OCI-LY3 (cell line): Measurements from ENCODE around the gene VPS25.

Experiments used
- H2AFZ ChIP-seq: fragments of 200-600, 300-600 bp; shearing (Covaris generic); 2 replicates; pipeline ENCODE4 v1.6.0; 2014; ENCODE audit warnings: antibody characterized with exemption, low read depth, low read length
- H3K27ac ChIP-seq: fragments of 200-600, 300-600 bp; sonication (generic); 2 replicates; pipeline ENCODE4 v1.5.1; 2014; ENCODE audit warnings: mild to moderate bottlenecking, low read length, moderate library complexity, mixed read lengths
- H3K27me3 ChIP-seq: fragments of 200-600, 300-600 bp; sonication (generic); 2 replicates; pipeline ENCODE4 v1.6.1; 2014; ENCODE audit warnings: low read depth, low read length, mixed read lengths
- H3K36me3 ChIP-seq: fragments of 200-600, 300-600 bp; sonication (generic); replicated peaks from 2 replicates; pipeline ENCODE3; 2014; ENCODE audit warnings: low read depth, low read length, mixed read lengths
- H3K4me1 ChIP-seq: fragments of 300-600, 200-600 bp; sonication (generic); 2 replicates; pipeline ENCODE4 v1.6.1; 2014; ENCODE audit warnings: low read length, mixed read lengths
- H3K4me2 ChIP-seq: fragments of 200-600, 300-600 bp; sonication (generic); 2 replicates; pipeline ENCODE4 v1.6.1; 2014; ENCODE audit warnings: low read length, mixed read lengths
- H3K4me3 ChIP-seq: fragments of 300-600, 200-600 bp; sonication (generic); 2 replicates; pipeline ENCODE4 v1.5.1; 2014; ENCODE audit warnings: antibody characterized with exemption, mild to moderate bottlenecking, low read length, moderate library complexity
- H3K79me2 ChIP-seq: fragments of 300-600, 200-600 bp; shearing (Covaris generic); 2 replicates; pipeline ENCODE4 v1.6.1; 2014; ENCODE audit warnings: mild to moderate bottlenecking, low read length, mixed read lengths
- H3K9ac ChIP-seq: fragments of 300-600, 200-600 bp; shearing (Covaris generic); 2 replicates; pipeline ENCODE4 v1.6.0; 2014; ENCODE audit warnings: mild to moderate bottlenecking, low read length, moderate library complexity
- H3K9me3 ChIP-seq: fragments of 200-600, 300-600 bp; shearing (Covaris generic); 2 replicates; pipeline ENCODE4 v1.6.1; 2014; ENCODE audit warnings: low read length, mixed read lengths; ENCODE audit not compliant: insufficient read depth
- H4K20me1 ChIP-seq: fragments of 200-600, 300-600 bp; sonication (generic); 2 replicates; pipeline ENCODE4 v1.6.1; 2016; ENCODE audit warnings: low read length, mixed read lengths; ENCODE audit not compliant: insufficient read depth
- EZH2phosphoT487 ChIP-seq: fragments of 200-600 bp; shearing (Covaris generic); IDR thresholded peaks from 2 replicates; pipeline ENCODE4 v1.6.1; 2018; ENCODE audit warnings: antibody characterized with exemption, mixed run types, low read depth
- TF ChIP-seq, protein P1 (sequence below): fragments of 200-600, 300-600 bp; sonication (generic); IDR thresholded peaks from 2 replicates; pipeline ENCODE4 v1.5.1; 2014; ENCODE audit warnings: antibody characterized with exemption, low read length, low read depth

VPS25 gene

GRCh38 chr17:42797067-42798007 is 24.1 kb downstream of the VPS25 start:
- Histone ChIP-seq H3K4me2 (peak overlapping the region; percentile 68), H3K27ac (no peak overlapping the region), H2AFZ (no peak overlapping the region), H3K27me3 (no peaks in the 10 kb centered on the region), H3K79me2 (no peaks in the 10 kb centered on the region), H3K4me1 (peaks cover 6% of the 10 kb centered on the region), H3K9me3 (no peaks in the 10 kb centered on the region), H3K36me3 (no peaks in the 10 kb centered on the region), H3K4me3 (peak overlapping the region; percentile 94), H4K20me1 (no peaks in the 10 kb centered on the region), H3K9ac (no peak overlapping the region)
- TF ChIP-seq, protein P1, sequence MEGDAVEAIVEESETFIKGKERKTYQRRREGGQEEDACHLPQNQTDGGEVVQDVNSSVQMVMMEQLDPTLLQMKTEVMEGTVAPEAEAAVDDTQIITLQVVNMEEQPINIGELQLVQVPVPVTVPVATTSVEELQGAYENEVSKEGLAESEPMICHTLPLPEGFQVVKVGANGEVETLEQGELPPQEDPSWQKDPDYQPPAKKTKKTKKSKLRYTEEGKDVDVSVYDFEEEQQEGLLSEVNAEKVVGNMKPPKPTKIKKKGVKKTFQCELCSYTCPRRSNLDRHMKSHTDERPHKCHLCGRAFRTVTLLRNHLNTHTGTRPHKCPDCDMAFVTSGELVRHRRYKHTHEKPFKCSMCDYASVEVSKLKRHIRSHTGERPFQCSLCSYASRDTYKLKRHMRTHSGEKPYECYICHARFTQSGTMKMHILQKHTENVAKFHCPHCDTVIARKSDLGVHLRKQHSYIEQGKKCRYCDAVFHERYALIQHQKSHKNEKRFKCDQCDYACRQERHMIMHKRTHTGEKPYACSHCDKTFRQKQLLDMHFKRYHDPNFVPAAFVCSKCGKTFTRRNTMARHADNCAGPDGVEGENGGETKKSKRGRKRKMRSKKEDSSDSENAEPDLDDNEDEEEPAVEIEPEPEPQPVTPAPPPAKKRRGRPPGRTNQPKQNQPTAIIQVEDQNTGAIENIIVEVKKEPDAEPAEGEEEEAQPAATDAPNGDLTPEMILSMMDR: no peak
- TF ChIP-seq EZH2phosphoT487: no peak

GRCh38 chr17:42798011-42798382 is 24.7 kb downstream of the VPS25 start:
- peak overlapping the region; percentile 68 for H3K4me2 ChIP-seq
- H3K27ac ChIP-seq: no peak overlapping the region
- H3K9ac ChIP-seq: peak overlapping the region; percentile 70
- H3K27me3 ChIP-seq: no peaks in the 10 kb centered on the region
- TF ChIP-seq, protein P1: no peak
- TF ChIP-seq EZH2phosphoT487: no peak
- no peaks in the 10 kb centered on the region for H4K20me1 ChIP-seq
- peak overlapping the region; percentile 94 for H3K4me3 ChIP-seq
- peak overlapping the region; percentile 91 for H2AFZ ChIP-seq
- H3K36me3 ChIP-seq: no peaks in the 10 kb centered on the region
- H3K79me2 ChIP-seq: no peaks in the 10 kb centered on the region
- H3K9me3 ChIP-seq: no peaks in the 10 kb centered on the region
- H3K4me1 ChIP-seq: peaks cover 6% of the 10 kb centered on the region

DNA sequence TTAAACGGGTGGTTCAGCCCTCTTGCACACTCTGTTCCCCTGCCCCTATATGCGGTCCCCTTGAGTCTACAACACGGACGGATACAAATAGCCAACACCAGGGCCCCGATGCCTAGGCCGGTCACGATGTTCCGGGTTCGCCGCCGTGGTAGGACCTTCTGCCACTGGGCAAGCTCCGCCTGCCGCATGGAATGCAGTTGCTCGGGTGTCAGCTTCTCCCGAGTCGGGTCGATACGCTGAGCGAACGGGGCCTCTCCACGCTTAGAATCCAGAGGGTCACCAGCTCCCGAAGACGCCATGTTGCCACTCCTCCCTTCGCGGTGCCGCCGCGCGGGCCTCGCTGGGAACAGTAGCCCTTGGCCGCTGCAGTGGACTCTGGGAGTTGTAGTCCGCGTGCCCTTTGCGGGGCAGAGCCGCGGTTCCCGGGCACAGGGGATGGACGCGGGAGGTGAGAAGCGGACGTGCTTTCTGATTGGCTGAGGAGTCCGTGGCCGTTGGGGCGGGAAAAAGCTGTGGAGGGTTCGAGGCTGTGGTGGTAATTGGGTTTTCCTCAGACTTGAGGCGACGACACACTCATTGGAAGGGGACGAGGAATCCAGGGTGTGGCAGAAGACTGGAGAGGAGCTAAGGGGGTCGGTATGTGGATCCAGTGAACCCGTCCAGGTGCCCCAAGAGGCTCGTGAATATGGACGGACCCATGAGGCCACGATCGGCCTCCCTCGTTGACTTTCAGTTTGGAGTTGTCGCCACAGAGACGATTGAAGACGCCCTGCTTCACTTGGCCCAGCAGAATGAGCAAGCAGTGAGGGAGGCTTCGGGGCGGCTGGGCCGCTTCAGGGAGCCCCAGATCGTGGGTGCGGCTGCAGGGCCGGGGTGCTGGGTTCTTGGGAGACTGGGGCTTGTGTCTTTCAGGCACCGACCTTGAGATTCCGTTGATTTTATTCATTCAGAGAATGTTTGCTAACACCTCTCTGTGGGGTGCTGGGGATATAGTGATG is 25.4 kb downstream of the VPS25 start, which contains the start of the genes CNTD1 and COA3:
TSS of gene CNTD1 (plus strand) at position 479 of the 998 bp plus-strand sequence. CDS start at position 686, 207 bp downstream.
TSS of gene COA3 (minus strand) at position 322 of the 998 bp plus-strand sequence. CDS start at position 299, 23 bp downstream.
- H3K4me2 ChIP-seq: peak within 1 kb of the TSS; percentile 68
- no peaks in the 10 kb centered on the region for H3K79me2 ChIP-seq
- H4K20me1 ChIP-seq: no peaks in the 10 kb centered on the region
- H3K4me1 ChIP-seq: peaks cover 6% of the 10 kb centered on the region
- peak within 1 kb of the TSS; percentile 70 for H3K9ac ChIP-seq
- H2AFZ ChIP-seq: peak within 1 kb of the TSS; percentile 91
- no peak within 1 kb of the TSS for H3K27ac ChIP-seq
- no peak for TF ChIP-seq EZH2phosphoT487
- TF ChIP-seq, protein P1: no peak
- H3K27me3 ChIP-seq: no peaks in the 10 kb centered on the region
- H3K36me3 ChIP-seq: no peaks in the 10 kb centered on the region
- H3K4me3 ChIP-seq: peak within 1 kb of the TSS; percentile 94
- no peaks in the 10 kb centered on the region for H3K9me3 ChIP-seq
